Muscle layer of colon (tissue), 2 donors: Measurements from ENCODE around the gene KISS1.

Experiments
- H3K27ac ChIP-seq: one replicate; pipeline ENCODE4 v1.7.0; 2013; ENCODE audit warnings: low read depth, mild to moderate bottlenecking, low read length, moderate library complexity
- H3K27me3 ChIP-seq, 2 donors: one replicate each; pipeline ENCODE4 v1.7.0; 2013; ENCODE audit warnings: low read length in 2 of 2, mild to moderate bottlenecking in 2 of 2; ENCODE audit not compliant: insufficient read depth in 2 of 2, control insufficient read depth in 1 of 2
- H3K36me3 ChIP-seq: one replicate; pipeline ENCODE4 v1.7.0; 2013; ENCODE audit warnings: mild to moderate bottlenecking, low read length; ENCODE audit not compliant: insufficient read depth
- H3K4me1 ChIP-seq: one replicate; pipeline ENCODE4 v1.7.0; 2013; ENCODE audit warnings: mild to moderate bottlenecking, low read length; ENCODE audit not compliant: insufficient read depth
- H3K4me3 ChIP-seq, 2 donors: one replicate each; pipeline ENCODE4 v1.7.0; 2013; ENCODE audit warnings: low read length in 2 of 2, low read depth in 1 of 2, mild to moderate bottlenecking in 1 of 2, moderate library complexity in 1 of 2
- H3K9ac ChIP-seq: one replicate; pipeline ENCODE4 v1.7.0; 2013; ENCODE audit warnings: low read length
- H3K9me3 ChIP-seq: one replicate; pipeline ENCODE4 v1.7.0; 2013; ENCODE audit warnings: mild to moderate bottlenecking, low read length
- donor health status: abdominal sarcoma.
- donor health status: Adenocarcinoma of cecum.

KISS1 gene

GRCh38 chr1:204217648-204218000, 21.3 kb upstream of the KISS1 start:
- Histone ChIP-seq H3K9ac (no peak overlapping the region), H3K27ac (no peak overlapping the region), H3K9me3 (no peaks in the 10 kb centered on the region), H3K4me3 (no peak overlapping the region), H3K27me3 (peaks cover 0 to 6% of the 10 kb centered on the region in 2 donors), H3K36me3 (no peaks in the 10 kb centered on the region), H3K4me1 (peaks cover 7% of the 10 kb centered on the region)

GRCh38 chr1:204216880-204217647, 20.8 kb upstream of the KISS1 start:
- Histone ChIP-seq H3K9me3 (no peaks in the 10 kb centered on the region), H3K4me1 (peaks cover 7% of the 10 kb centered on the region), H3K9ac (no peak overlapping the region), H3K4me3 (no peak overlapping the region), H3K36me3 (no peaks in the 10 kb centered on the region), H3K27ac (no peak overlapping the region), H3K27me3 (peaks cover 0 to 6% of the 10 kb centered on the region in 2 donors)

- Histone ChIP-seq H3K27ac (no peak overlapping the region), H3K9me3 (no peaks in the 10 kb centered on the region), H3K9ac (no peak overlapping the region), H3K36me3 (no peaks in the 10 kb centered on the region), H3K27me3 (peaks cover 0 to 6% of the 10 kb centered on the region in 2 donors), H3K4me1 (peaks cover 7% of the 10 kb centered on the region), H3K4me3 (no peak overlapping the region)
Observed at GRCh38 chr1:204216236-204216635, 19.9 kb upstream of the KISS1 start.

- Histone ChIP-seq H3K4me1 (peaks cover 7% of the 10 kb centered on the region), H3K36me3 (no peaks in the 10 kb centered on the region), H3K9ac (no peak within 1 kb of the TSS), H3K4me3 (peak within 1 kb of the TSS in 1 of 2 donors; percentile 18), H3K27ac (no peak within 1 kb of the TSS), H3K9me3 (no peaks in the 10 kb centered on the region), H3K27me3 (peaks cover 0 to 6% of the 10 kb centered on the region in 2 donors)
Observed at GRCh38 chr1:204213668-204214662, 17.7 kb upstream of the KISS1 start, which contains the start of gene GOLT1A. GOLT1A (minus strand) TSS chr1:204213988; CDS start chr1:204213906, 82 bp downstream.

- no peaks in the 10 kb centered on the region for H3K9me3 ChIP-seq
- no peak overlapping the region for H3K27ac ChIP-seq
- no peaks in the 10 kb centered on the region for H3K36me3 ChIP-seq
- no peak overlapping the region for H3K9ac ChIP-seq
- no peak overlapping the region for H3K4me3 ChIP-seq
- peaks cover 0 to 6% of the 10 kb centered on the region in 2 donors for H3K27me3 ChIP-seq
- H3K4me1 ChIP-seq: peaks cover 7% of the 10 kb centered on the region
Observed at GRCh38 chr1:204212715-204213114, 16.4 kb upstream of the KISS1 start.

- Histone ChIP-seq H3K4me1 (peaks cover 7% of the 10 kb centered on the region), H3K9ac (no peak overlapping the region), H3K36me3 (no peaks in the 10 kb centered on the region), H3K27me3 (peaks cover 0 to 6% of the 10 kb centered on the region in 2 donors), H3K27ac (no peak overlapping the region), H3K4me3 (no peak overlapping the region), H3K9me3 (no peaks in the 10 kb centered on the region)
Observed at GRCh38 chr1:204211046-204211445, 14.8 kb upstream of the KISS1 start.

- Histone ChIP-seq H3K9ac (no peak overlapping the region), H3K4me1 (no peaks in the 10 kb centered on the region), H3K9me3 (no peaks in the 10 kb centered on the region), H3K4me3 (no peak overlapping the region), H3K27me3 (no peaks in the 10 kb centered on the region), H3K27ac (no peak overlapping the region), H3K36me3 (no peaks in the 10 kb centered on the region)
Observed at GRCh38 chr1:204207136-204207616, 10.9 kb upstream of the KISS1 start.

GRCh38 chr1:204206121-204206520, 9.8 kb upstream of the KISS1 start:
- no peak overlapping the region for H3K4me3 ChIP-seq
- no peak overlapping the region for H3K27ac ChIP-seq
- no peaks in the 10 kb centered on the region for H3K36me3 ChIP-seq
- H3K4me1 ChIP-seq: no peaks in the 10 kb centered on the region
- peaks cover 0 to 7% of the 10 kb centered on the region in 2 donors for H3K27me3 ChIP-seq
- H3K9me3 ChIP-seq: no peaks in the 10 kb centered on the region
- H3K9ac ChIP-seq: no peak overlapping the region

GRCh38 chr1:204205486-204205885, 9.2 kb upstream of the KISS1 start:
- Histone ChIP-seq H3K36me3 (no peaks in the 10 kb centered on the region), H3K9me3 (no peaks in the 10 kb centered on the region), H3K4me1 (no peaks in the 10 kb centered on the region), H3K27me3 (peaks cover 0 to 7% of the 10 kb centered on the region in 2 donors), H3K4me3 (no peak overlapping the region), H3K9ac (no peak overlapping the region), H3K27ac (no peak overlapping the region)

GRCh38 chr1:204204944-204205343, 8.7 kb upstream of the KISS1 start:
- peaks cover 0 to 7% of the 10 kb centered on the region in 2 donors for H3K27me3 ChIP-seq
- H3K27ac ChIP-seq: no peak overlapping the region
- H3K4me1 ChIP-seq: no peaks in the 10 kb centered on the region
- H3K4me3 ChIP-seq: no peak overlapping the region
- no peaks in the 10 kb centered on the region for H3K9me3 ChIP-seq
- H3K9ac ChIP-seq: no peak overlapping the region
- H3K36me3 ChIP-seq: no peaks in the 10 kb centered on the region

- Histone ChIP-seq H3K9ac (no peak overlapping the region), H3K4me3 (no peak overlapping the region), H3K9me3 (no peaks in the 10 kb centered on the region), H3K27me3 (peaks cover 0 to 7% of the 10 kb centered on the region in 2 donors), H3K27ac (no peak overlapping the region), H3K36me3 (no peaks in the 10 kb centered on the region), H3K4me1 (no peaks in the 10 kb centered on the region)
Observed at GRCh38 chr1:204203206-204203767, 7.0 kb upstream of the KISS1 start.
